ENCODE data around the gene CES2. TPM values are rescaled to one million over a fixed set of nuclear protein-coding genes. Genes with fewer than 3 reads are reported as not detected.

Gene CES2
- total and polyA plus RNA-seq, 2 donors (not counting 1 experiment from before 2014, with no cell fraction given) = 23.5 to 47.8 TPM

DNA sequence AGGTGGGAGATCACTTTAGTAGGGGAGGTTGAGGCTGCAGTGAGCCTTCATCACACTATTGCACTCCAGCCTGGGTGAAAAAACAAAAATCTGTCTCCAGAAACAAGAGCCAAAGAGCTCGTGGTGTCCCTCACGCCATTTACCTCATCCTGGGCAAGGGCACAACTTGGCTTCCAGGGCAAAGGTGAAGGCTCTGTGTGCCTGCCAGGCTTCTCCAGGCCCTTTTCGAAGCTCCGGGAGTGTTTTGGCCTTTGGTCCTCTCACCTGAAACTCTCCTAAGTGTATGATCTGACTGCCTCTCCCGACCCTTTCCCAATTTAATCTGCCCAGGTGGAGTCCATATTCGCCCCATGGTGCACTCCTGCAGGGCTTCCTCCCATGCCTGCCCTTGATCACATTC, 14.2 kb downstream of the CES2 start:
- Histone ChIP-seq H3K79me2 (ENCODE audit: control insufficient read depth, insufficient read depth, low read length) (no peaks in the 10 kb centered on the region), H3K27ac (ENCODE audit: low read length in 2 of 2) (no peak overlapping the region), H2AFZ (ENCODE audit: insufficient read depth, low read depth, low read length, poor library complexity, severe bottlenecking) (no peak overlapping the region), H3K4me3 (ENCODE audit: control extremely low read depth in 1 of 5, extremely low read depth in 1 of 5, insufficient read depth in 1 of 5, low read depth in 2 of 5, low read length in 4 of 5) (no peak overlapping the region), H4K20me1 (ENCODE audit: control insufficient read depth, insufficient read depth, low read length, poor library complexity, severe bottlenecking) (no peaks in the 10 kb centered on the region), H3K27me3 (replicated peaks in 1 of 4; ENCODE audit: control extremely low read depth in 1 of 4, control insufficient read depth in 3 of 4, insufficient read depth in 4 of 4, low read length in 3 of 4) (peaks cover 0 to 39% (median 22%) of the 10 kb centered on the region in 4 experiments), H3K36me3 (replicated peaks in 1 of 2; ENCODE audit: control extremely low read depth in 1 of 2, control insufficient read depth in 1 of 2, extremely low read depth in 1 of 2, insufficient read depth in 2 of 2, low read length in 1 of 2) (no peaks in the 10 kb centered on the region), H3K4me2 (replicated peaks; ENCODE audit: low read depth, low read length, poor library complexity, severe bottlenecking) (no peak overlapping the region), H3K9ac (ENCODE audit: low read length) (no peak overlapping the region), H3K9me3 (ENCODE audit: control extremely low read depth in 1 of 3, control insufficient read depth in 2 of 3, insufficient read depth in 1 of 3, low read length in 2 of 3) (peaks cover 0 to 12% (median 0%) of the 10 kb centered on the region in 3 donors), H3K4me1 (ENCODE audit: control insufficient read depth in 2 of 2, insufficient read depth in 2 of 2, low read length in 2 of 2) (peaks cover 15 to 26% of the 10 kb centered on the region in 2 donors)
- peak overlapping the region; percentile 6 for H3K4me3 Mint-ChIP-seq
- H3K9me3 Mint-ChIP-seq (ENCODE audit: insufficient read depth) = no peaks in the 10 kb centered on the region
- CTCF ChIA-PET = interaction anchor here (1.2 to 3.3 kb wide), 2 partner anchors 55 to 206 kb away, joined by 4 to 13 read pairs; no protein-coding TSS in a partner anchor
- peaks cover 53% of the 10 kb centered on the region for H3K27me3 Mint-ChIP-seq
- no peak overlapping the region for H3K27ac Mint-ChIP-seq
- peaks cover 18% of the 10 kb centered on the region for H3K4me1 Mint-ChIP-seq
- POLR2A ChIA-PET = no interaction called here
- WGBS (ENCODE audit: insufficient coverage) = 87% methylated on average over 6 of the region's 6 CpGs
- TF ChIP-seq, protein P1, sequence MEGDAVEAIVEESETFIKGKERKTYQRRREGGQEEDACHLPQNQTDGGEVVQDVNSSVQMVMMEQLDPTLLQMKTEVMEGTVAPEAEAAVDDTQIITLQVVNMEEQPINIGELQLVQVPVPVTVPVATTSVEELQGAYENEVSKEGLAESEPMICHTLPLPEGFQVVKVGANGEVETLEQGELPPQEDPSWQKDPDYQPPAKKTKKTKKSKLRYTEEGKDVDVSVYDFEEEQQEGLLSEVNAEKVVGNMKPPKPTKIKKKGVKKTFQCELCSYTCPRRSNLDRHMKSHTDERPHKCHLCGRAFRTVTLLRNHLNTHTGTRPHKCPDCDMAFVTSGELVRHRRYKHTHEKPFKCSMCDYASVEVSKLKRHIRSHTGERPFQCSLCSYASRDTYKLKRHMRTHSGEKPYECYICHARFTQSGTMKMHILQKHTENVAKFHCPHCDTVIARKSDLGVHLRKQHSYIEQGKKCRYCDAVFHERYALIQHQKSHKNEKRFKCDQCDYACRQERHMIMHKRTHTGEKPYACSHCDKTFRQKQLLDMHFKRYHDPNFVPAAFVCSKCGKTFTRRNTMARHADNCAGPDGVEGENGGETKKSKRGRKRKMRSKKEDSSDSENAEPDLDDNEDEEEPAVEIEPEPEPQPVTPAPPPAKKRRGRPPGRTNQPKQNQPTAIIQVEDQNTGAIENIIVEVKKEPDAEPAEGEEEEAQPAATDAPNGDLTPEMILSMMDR (IDR thresholded peaks at IDR 0.05) = no peak
- no peak for TF ChIP-seq EZH2 (IDR thresholded peaks at IDR 0.05; ENCODE audit: borderline replicate concordance, insufficient read depth, low read depth, low read length, poor library complexity, severe bottlenecking)
- DNase-seq = no peak
- intact Hi-C loops (cut with micrococcal nuclease) = no loop called here
- no peak for ATAC-seq (ENCODE audit: low read depth)

DNA sequence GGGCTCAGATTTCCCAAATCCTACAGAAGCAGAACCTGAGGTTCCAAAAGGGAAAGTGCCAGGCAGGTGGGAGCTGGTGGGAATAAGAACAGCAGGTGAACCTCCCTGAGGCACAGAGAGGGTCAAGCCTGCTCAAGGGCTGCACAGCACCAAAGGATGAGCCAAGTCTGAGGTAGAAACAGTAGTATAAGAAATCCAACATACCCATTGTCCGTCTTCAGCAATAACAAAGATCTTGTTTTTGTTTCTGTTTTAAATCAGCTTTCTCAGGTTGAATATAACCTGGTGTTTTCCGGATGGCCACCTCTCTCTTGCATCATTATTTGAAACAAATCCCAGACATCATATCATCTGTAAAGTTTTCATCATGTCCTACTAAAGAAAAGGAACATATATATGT, 15.1 kb downstream of the CES2 start:
- H3K4me3 ChIP-seq (ENCODE audit: control extremely low read depth in 1 of 5, extremely low read depth in 1 of 5, insufficient read depth in 1 of 5, low read depth in 2 of 5, low read length in 4 of 5) = no peak overlapping the region
- intact Hi-C loops (cut with micrococcal nuclease) = no loop called here
- no peak overlapping the region for H3K4me2 ChIP-seq (replicated peaks; ENCODE audit: low read depth, low read length, poor library complexity, severe bottlenecking)
- no peaks in the 10 kb centered on the region for H3K36me3 ChIP-seq (replicated peaks in 1 of 2; ENCODE audit: control extremely low read depth in 1 of 2, control insufficient read depth in 1 of 2, extremely low read depth in 1 of 2, insufficient read depth in 2 of 2, low read length in 1 of 2)
- no peak overlapping the region for H3K9ac ChIP-seq (ENCODE audit: low read length)
- H3K79me2 ChIP-seq (ENCODE audit: control insufficient read depth, insufficient read depth, low read length) = no peaks in the 10 kb centered on the region
- ATAC-seq (ENCODE audit: low read depth) (no peak), DNase-seq (no peak)
- peaks cover 15 to 26% of the 10 kb centered on the region in 2 donors for H3K4me1 ChIP-seq (ENCODE audit: control insufficient read depth in 2 of 2, insufficient read depth in 2 of 2, low read length in 2 of 2)
- H3K27me3 ChIP-seq (replicated peaks in 1 of 4; ENCODE audit: control extremely low read depth in 1 of 4, control insufficient read depth in 3 of 4, insufficient read depth in 4 of 4, low read length in 3 of 4) = peaks cover 0 to 39% (median 22%) of the 10 kb centered on the region in 4 experiments
- ChIA-PET CTCF (interaction anchor here (1.2 to 3.3 kb wide), 2 partner anchors 56 to 205 kb away, joined by 4 to 13 read pairs; no protein-coding TSS in a partner anchor), POLR2A (no interaction called here)
- peaks cover 18% of the 10 kb centered on the region for H3K4me1 Mint-ChIP-seq
- no peak overlapping the region for H3K27ac ChIP-seq (ENCODE audit: low read length in 2 of 2)
- H3K9me3 Mint-ChIP-seq (ENCODE audit: insufficient read depth) = no peaks in the 10 kb centered on the region
- H4K20me1 ChIP-seq (ENCODE audit: control insufficient read depth, insufficient read depth, low read length, poor library complexity, severe bottlenecking) = no peaks in the 10 kb centered on the region
- no peak overlapping the region for H3K4me3 Mint-ChIP-seq
- no peak overlapping the region for H2AFZ ChIP-seq (ENCODE audit: insufficient read depth, low read depth, low read length, poor library complexity, severe bottlenecking)
- H3K27ac Mint-ChIP-seq = no peak overlapping the region
- no peak for TF ChIP-seq EZH2 (IDR thresholded peaks at IDR 0.05; ENCODE audit: borderline replicate concordance, insufficient read depth, low read depth, low read length, poor library complexity, severe bottlenecking)
- TF ChIP-seq, protein P1 (IDR thresholded peaks at IDR 0.05) = no peak
- no CpG with 5 or more reads among the region's 2 CpGs for WGBS (ENCODE audit: insufficient coverage)
- H3K27me3 Mint-ChIP-seq = peaks cover 56% of the 10 kb centered on the region
- peaks cover 0 to 12% (median 0%) of the 10 kb centered on the region in 3 donors for H3K9me3 ChIP-seq (ENCODE audit: control extremely low read depth in 1 of 3, control insufficient read depth in 2 of 3, insufficient read depth in 1 of 3, low read length in 2 of 3)

All from B cell (primary cell).